ENCODE measurements around the gene GTF3C1. TPM values are rescaled to one million over a fixed set of nuclear protein-coding genes. Genes with fewer than 3 reads are reported as not detected.

GTF3C1 gene
- total RNA-seq, 1 donor from 2014 or later = 57.1 TPM

DNA sequence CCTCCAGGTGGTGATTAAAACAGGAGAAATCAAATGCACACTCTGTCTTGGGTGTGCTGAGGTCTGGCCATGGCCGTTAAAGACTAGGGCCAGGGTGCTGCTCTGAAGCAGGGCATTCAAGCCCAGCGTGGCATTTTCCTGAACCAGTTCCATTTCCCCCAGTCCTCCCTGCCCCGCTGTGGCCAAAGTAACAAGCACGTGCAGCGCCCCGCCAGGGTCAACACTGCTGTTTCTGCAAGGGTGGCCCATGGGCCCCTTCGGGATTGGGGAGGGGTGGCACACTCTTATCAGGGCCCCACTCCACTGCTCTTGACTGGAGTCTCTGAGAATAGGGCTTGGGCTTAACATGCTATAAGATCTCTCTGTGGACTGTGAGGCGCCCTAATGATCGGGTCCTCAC lies 74.8 kb downstream of the GTF3C1 start:
- intact Hi-C loops (cut with DNase I) = no loop called here
- peaks cover 15% of the 10 kb centered on the region for H3K4me1 ChIP-seq
- H3K27ac ChIP-seq = no peak overlapping the region
- no peaks in the 10 kb centered on the region for H3K27me3 ChIP-seq (ENCODE audit: low read depth)
- H3K9me3 ChIP-seq = no peaks in the 10 kb centered on the region
- TF ChIP-seq, protein P1, sequence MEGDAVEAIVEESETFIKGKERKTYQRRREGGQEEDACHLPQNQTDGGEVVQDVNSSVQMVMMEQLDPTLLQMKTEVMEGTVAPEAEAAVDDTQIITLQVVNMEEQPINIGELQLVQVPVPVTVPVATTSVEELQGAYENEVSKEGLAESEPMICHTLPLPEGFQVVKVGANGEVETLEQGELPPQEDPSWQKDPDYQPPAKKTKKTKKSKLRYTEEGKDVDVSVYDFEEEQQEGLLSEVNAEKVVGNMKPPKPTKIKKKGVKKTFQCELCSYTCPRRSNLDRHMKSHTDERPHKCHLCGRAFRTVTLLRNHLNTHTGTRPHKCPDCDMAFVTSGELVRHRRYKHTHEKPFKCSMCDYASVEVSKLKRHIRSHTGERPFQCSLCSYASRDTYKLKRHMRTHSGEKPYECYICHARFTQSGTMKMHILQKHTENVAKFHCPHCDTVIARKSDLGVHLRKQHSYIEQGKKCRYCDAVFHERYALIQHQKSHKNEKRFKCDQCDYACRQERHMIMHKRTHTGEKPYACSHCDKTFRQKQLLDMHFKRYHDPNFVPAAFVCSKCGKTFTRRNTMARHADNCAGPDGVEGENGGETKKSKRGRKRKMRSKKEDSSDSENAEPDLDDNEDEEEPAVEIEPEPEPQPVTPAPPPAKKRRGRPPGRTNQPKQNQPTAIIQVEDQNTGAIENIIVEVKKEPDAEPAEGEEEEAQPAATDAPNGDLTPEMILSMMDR (IDR thresholded peaks at IDR 0.05) = no peak
- no peak overlapping the region for H3K4me3 ChIP-seq
- no peak for ATAC-seq
- peaks cover 100% of the 10 kb centered on the region for H3K36me3 ChIP-seq
- DNase-seq = no peak

DNA sequence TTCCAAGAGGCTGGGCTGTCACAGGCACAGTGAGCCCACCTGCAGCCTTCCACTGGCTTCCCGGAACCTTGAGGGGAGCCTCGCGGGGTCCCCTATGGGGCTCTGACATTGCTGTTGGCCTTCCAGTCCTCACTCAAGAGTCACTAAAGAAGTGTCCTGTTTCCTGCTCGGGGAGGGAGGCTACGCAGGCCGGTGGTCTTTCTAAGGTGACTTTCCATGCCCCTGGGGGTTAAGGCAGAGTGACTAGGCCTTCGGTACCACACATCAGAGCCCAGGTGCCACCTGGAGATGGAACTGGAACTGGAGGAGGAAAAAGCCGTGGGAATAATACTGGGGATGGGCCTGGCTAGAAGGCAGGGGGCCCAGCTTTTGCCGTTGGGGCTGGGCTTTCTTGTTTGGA lies 75.7 kb downstream of the GTF3C1 start:
- TF ChIP-seq, protein P1 (IDR thresholded peaks at IDR 0.05) = no peak
- DNase-seq (no peak), ATAC-seq (no peak)
- peaks cover 100% of the 10 kb centered on the region for H3K36me3 ChIP-seq
- intact Hi-C loops (cut with DNase I) = no loop called here
- H3K4me1 ChIP-seq = peaks cover 18% of the 10 kb centered on the region
- no peak overlapping the region for H3K27ac ChIP-seq
- no peaks in the 10 kb centered on the region for H3K9me3 ChIP-seq
- H3K27me3 ChIP-seq (ENCODE audit: low read depth) = no peaks in the 10 kb centered on the region
- no peak overlapping the region for H3K4me3 ChIP-seq

DNA sequence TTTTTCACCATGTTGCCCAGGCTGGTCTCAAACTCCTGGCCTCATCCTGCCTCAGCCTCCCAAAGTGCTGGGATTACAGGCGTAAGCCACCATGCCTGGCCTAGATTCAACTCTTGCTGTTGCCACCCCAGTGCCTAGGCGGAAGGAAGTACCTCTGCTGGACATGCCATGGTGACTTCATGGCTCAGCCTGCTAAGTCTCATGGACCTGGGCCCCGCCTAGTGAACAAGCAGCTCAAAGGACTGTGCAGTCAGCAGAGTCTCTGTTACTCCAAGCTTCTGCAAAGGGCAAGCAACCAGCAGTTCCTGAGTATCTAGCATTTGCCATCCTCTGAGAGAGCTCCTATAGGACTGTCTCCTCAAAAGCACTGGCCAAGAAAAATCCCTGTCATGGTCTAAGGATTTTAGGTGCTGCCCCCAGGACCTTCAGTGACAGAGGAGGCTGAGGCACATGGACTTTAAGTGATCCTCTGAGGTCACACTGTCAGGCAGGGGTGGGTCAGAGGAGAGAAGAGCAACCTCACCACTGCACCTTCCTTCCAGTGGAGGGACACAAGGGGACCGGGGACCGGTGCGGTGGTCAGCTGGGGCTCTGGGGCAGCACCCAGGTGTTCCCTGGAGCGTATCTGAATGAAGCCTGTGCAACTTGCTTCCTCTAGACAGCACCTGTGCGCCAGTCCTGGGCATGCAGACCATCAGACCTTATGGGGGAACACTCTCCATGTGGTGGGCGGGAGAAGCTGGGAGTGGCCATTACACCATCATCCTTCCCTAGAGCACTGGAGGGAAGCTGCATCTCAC lies 76.4 kb downstream of the GTF3C1 start:
- TF ChIP-seq, protein P1 (IDR thresholded peaks at IDR 0.05) = no peak
- intact Hi-C loops (cut with DNase I) = no loop called here
- ATAC-seq (no peak), DNase-seq (no peak)
- peaks cover 18% of the 10 kb centered on the region for H3K4me1 ChIP-seq
- no peak overlapping the region for H3K4me3 ChIP-seq
- peaks cover 100% of the 10 kb centered on the region for H3K36me3 ChIP-seq
- H3K9me3 ChIP-seq = no peaks in the 10 kb centered on the region
- H3K27ac ChIP-seq = no peak overlapping the region
- no peaks in the 10 kb centered on the region for H3K27me3 ChIP-seq (ENCODE audit: low read depth)

DNA sequence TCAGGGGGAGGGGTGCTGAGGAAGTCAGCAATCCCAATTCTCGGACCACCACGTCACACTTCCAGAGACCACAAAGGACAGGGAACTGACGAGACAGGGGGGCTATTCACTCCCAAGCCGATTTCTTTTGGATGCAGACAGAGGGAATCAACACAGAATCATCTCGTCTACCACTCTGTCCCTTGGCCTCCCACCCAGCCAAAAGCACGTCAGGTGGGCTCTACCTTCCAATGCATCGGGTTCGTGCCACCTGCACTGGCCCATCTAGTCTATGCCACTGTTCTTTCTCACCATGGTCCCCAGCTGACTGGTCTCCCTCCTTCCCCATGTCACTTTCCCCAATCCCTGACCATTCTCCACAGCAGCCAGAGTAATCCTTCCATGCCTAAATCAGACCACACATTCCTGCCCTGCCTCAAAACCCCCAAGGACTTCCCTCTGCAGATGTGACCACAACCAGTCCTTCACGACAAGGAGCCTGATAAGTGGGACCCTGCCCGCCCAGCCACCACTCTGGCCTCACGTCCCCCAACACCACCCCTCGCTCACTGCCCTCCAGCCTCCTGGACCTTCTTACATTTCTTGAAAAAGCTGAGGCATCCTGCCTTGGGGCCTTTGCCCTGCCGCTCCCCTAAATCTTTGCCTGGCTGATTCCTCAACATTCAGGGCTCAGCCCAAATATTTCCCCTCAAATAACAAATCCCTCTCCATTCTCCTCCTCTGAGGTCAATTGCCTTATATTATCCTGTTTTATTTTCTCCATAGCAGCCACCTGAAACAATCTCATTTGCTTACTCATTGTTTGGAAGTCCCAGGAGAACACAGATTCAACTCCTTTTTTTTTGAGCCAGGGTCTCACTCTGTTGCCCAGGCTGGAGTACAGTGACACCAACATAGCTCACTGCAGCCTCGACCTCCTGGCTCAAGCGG lies 77.4 kb downstream of the GTF3C1 start:
- intact Hi-C loops (cut with DNase I) = no loop called here
- TF ChIP-seq, protein P1 (IDR thresholded peaks at IDR 0.05) = no peak

DNA sequence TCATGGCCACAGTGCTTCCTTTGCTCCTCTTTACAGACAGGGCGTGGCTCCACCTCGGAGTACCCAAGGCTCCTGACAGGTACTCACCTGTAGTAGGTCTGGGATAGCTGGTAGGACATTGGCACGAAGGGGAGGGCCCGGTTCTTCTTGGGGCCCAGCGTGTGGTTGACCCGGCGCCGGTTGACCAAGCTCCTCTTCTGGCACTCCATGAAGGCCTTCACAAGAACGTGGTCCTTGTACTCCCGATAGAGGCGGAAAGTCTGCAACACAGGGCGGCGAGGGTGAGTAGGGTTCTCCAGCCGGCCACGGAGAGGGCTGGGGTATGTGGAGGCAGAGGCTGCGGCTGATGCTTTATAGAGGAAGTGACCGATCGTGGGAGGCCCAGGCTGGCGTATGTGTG lies 78.1 kb downstream of the GTF3C1 start:
- no peaks in the 10 kb centered on the region for H3K27me3 ChIP-seq (ENCODE audit: low read depth)
- intact Hi-C loops (cut with DNase I) = no loop called here
- no peaks in the 10 kb centered on the region for H3K9me3 ChIP-seq
- TF ChIP-seq, protein P1 (IDR thresholded peaks at IDR 0.05) = no peak
- peaks cover 100% of the 10 kb centered on the region for H3K36me3 ChIP-seq
- ATAC-seq (no peak), DNase-seq (no peak)
- H3K27ac ChIP-seq = no peak overlapping the region
- no peak overlapping the region for H3K4me3 ChIP-seq
- peaks cover 18% of the 10 kb centered on the region for H3K4me1 ChIP-seq

More for the DNA sequence above, 77.4 kb downstream of the GTF3C1 start:
- Histone ChIP-seq H3K27ac (no peak overlapping the region), H3K4me3 (no peak overlapping the region), H3K27me3 (ENCODE audit: low read depth) (no peaks in the 10 kb centered on the region), H3K36me3 (peaks cover 100% of the 10 kb centered on the region), H3K9me3 (no peaks in the 10 kb centered on the region), H3K4me1 (peaks cover 18% of the 10 kb centered on the region)
- ATAC-seq (no peak), DNase-seq (no peak)
